NCI-H2029 treated with DMSO at 0.1 percent for 48 hours (cell line): Measurements from ENCODE around the gene DNAI2.

Experiments used
- DNase-seq: peaks from one replicate; lab custom pipeline; 2025; lab: John Stamatoyannopoulos, UW

Gene DNAI2, protein sequence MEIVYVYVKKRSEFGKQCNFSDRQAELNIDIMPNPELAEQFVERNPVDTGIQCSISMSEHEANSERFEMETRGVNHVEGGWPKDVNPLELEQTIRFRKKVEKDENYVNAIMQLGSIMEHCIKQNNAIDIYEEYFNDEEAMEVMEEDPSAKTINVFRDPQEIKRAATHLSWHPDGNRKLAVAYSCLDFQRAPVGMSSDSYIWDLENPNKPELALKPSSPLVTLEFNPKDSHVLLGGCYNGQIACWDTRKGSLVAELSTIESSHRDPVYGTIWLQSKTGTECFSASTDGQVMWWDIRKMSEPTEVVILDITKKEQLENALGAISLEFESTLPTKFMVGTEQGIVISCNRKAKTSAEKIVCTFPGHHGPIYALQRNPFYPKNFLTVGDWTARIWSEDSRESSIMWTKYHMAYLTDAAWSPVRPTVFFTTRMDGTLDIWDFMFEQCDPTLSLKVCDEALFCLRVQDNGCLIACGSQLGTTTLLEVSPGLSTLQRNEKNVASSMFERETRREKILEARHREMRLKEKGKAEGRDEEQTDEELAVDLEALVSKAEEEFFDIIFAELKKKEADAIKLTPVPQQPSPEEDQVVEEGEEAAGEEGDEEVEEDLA

DNA sequence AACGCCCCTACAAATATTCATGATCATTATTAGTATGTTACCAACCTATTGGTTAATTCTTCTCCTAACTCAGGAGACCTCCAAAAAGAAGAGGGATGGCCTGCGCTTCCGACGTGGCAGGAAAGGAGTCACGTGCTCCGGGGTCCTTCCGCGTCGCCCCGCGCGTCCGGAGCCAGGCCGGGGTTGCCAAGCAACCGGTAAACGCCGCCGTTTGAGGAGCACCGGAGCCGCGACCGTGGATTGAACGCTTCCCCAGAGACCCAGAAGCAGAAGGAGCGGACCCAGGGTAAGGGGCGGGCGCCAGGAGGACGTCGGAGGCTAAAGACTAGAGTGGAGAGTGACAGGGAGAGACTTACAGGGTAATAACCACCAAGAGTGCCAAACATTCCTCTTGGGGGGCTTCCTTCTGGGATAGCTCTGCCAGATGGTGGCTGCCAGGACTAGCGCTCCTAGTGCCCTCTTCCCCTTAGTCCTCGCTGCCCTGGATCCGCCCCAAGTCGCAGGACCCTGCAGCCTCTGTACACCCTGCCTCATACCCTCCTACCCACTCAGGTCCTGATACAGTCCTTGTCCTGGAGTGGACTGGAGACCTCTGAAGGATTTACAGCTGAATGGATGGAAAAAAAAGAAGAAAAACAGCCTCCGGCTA, at the start of gene DNAI2:
DNAI2 (plus strand) TSS at position 175 of the 649 bp plus-strand sequence. CDS start 7,584 bp downstream, outside the sequence.
- no peak for DNase-seq

DNA sequence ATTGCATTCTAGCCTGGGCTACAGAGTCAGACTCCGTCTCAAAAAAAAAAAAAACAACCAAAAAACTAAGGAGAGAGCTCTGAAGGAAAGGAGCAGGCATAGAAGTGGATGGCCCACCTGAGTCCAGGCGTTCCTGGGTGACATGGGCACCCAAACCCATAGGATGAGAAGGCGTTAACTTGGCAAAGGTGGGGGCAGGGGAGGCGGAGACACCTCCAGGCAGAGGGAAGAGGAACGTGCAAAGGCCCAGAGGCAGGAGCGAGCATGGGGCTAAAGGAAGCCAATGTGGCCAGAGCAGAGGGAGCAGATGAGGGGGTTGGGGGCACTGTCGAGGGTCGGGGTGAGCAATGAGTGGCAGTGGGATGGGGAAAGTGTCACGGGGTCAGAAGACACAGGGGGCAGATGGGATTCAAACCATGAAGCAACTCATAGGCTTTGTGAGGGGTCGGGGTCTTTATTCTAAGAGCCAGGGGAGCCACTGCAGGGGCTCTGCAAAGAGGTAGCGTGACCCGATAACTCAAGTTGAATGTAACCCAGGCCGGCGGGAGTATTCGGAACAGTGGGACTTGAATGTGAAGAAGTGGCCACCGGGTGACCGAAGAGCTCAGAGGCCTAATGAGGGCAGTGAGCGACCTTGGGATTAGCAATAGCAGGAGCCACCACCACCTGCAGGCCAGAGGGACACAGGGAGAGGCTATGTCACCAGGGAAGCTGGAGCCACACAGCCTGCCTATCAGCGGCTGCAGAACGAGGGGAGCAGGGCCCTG, 48.9 kb upstream of the DNAI2 start:
- no peak for DNase-seq

DNA sequence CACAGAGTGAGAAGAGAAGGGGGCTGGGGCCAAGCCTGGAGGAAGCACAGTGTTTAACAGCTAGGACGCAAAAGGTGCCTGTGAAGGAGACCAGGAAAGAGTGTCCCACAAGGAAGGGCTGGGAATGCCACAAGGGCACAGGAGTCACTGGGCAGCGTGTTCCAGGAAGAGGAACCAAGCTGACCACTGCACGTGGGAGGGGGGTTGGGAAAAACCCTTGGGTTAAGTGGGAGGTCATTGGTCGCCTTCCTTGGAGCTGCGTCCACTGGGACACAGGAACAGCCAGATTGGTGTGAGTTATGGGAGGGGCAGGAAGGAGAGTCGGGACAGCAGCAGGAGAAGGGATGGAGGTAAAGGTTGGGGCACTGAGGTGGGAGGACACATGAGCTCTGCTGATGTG, 47.8 kb upstream of the DNAI2 start:
- DNase-seq, result no peak

DNA sequence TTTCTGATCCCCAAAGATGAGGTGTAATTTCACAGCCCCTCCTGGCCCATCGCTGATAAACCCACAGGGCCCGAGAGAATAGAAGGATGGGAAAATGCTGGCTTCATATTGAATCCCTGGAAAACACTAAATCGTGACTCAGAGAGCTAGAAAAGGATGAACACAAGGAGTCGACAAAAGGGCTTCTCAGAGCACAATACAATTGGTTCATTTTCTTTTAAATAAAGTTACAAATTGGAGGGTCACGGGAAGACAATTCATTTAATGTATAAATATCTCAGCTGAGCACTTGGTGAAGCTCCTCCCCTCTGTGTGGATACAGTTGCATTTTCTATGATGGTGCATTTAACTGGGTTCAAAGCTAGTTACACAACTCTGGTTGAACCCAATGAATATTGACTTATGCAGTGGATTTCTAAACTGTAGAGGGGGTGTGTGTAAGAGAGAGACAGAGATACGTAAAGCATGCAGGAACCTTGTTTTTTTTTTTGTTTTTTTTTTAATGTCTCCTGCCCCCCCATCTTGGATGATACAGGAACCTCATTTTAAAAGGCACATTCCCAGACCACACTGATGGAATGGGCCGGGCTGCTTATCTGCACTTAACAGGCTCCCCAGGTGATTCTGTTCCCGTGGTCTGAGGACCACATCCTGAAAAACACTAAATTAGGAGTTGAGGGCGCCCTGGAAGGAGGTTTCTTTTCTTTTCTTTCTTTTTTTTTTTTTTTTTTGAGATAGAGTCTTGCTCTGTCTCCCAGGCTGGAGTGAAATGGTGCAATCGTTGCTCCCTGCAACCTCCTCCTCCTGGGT, 46.6 kb upstream of the DNAI2 start:
- DNase-seq, result no peak

DNA sequence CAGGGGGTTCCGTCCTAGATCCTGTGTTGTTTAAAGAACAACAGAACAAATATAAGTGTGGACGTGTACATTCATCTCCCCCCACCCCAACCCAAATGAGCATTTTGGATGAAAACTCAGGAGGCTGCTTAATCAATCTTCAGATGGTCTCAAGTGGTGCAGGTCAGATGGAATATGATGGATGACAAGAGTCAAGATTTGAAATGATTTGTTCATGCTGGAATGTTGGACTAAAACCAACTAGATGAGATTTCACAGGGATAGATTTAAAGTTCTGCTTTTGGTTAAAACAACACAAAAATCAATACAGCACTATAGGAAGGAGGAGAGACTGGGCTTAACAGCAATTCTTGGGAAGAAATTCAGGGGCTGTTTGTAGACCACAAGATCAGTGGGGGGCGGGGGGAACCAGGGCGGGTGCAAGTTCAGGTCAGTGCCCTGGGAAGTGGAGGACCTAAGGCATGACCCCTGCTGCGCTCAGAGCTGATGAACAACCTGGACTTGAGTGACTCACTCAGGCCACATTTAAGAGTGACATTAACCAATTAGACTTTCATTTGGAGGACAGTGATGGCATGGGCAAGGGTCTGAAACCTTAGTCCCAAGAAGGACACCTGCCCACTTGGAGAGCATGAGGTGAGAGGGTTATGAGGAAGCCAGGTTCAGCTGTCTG, 45.6 kb upstream of the DNAI2 start:
- no peak for DNase-seq

DNA sequence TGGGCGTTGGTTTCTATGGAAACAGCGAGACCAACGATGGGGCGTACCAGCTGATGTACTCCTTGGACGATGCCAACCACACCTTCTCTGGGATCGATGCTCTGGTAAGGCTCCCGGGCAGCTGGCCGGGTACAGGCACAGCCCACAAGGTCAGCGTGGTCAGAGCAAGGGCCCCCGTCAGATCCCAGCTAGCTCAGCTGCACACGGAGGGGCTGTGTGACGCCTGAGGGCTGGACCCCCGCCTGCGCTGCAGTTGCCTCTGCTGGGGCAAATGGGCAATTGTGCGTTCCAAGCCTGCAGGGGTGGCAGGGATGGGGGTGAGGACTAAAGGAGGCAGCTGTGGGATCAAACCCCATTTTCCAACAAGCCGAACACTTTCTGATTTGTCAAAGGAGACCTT, 43.1 kb upstream of the DNAI2 start:
- DNase-seq, result no peak

DNA sequence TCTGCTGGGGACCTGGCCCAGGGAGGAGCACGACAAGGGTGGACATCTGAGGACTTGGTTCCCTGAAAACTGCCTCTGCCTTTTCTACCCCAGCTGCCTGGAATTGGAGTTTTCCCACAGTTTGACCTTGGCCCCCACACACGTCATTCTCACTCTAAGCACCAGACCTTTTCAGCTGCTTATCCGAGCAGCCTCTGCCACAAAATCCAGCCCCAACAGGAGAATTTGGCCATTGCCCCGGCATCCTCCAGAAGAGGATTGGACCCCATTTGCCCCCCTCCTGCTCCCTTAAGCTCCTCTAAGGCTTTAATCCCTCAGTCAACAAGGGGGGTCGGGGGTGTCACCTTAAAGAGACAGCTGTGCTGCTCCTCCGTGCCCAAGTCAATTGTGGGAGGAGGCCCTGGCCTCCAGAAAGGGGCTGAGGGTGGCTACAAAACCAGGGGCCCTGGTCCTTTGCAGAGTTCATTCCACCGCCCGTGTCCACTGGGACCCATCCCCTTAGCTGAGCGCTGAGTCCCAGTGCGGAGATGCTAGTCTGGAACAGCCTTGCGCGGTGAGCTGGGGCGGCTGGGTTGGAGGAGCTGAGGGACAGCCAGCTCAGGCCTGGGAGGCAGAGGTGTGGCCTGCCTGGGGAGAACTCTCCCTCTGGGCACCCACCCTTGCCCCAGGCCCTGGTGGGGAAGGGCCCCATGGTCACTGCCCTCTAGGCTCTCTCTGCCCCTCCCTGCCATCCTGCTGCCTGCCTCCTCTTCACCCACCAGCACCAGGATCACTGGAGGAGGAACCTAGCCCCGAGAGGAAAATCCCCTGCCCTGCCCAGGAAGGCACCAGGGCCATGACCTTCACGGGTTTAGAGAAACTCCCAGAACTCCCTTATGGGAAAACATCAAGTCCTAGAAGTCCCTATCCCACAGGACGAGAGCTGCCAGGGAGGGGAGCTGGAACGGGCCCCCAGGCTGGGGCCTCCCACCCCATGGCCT, 41.8 kb upstream of the DNAI2 start:
- no peak for DNase-seq

DNA sequence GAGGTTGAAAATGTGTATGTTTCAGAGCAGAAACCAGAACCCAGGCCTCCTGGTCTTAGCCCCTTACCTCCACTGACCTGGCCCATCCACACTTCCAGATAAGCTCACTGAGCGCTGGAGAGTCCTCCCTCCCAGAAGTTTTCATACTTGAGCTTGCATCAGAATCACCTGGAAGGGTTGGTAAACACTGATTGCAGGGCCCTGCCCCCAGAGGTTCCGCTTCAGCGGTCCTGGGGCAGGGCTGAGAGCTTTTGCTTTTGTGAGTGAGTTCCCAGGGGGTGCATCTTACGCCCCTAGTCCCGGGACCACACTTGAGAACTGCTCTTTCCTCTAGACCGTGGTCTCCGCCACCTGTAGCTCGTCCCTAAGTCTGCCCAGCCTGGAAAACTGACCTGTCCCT, 40.1 kb upstream of the DNAI2 start:
- no peak for DNase-seq

DNA sequence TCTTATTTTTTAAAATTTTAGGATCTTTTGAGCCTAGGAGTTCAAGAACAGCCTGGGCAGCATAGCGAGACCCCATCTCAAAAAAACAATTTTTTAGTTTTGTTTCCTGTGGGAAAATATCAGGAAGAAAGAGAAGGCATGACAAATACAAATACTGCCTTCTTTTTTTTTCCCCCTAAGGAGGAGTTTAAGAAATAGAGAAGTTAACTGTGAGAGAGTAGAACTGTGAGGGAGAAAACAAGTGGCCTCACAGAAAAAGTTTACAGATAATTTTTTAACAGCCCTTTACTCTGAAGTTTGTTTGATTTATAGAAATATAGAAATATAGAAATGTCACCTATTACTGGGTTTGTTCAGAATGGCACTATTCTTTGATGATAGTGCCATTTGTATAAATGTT, 39.5 kb upstream of the DNAI2 start:
- no peak for DNase-seq

DNA sequence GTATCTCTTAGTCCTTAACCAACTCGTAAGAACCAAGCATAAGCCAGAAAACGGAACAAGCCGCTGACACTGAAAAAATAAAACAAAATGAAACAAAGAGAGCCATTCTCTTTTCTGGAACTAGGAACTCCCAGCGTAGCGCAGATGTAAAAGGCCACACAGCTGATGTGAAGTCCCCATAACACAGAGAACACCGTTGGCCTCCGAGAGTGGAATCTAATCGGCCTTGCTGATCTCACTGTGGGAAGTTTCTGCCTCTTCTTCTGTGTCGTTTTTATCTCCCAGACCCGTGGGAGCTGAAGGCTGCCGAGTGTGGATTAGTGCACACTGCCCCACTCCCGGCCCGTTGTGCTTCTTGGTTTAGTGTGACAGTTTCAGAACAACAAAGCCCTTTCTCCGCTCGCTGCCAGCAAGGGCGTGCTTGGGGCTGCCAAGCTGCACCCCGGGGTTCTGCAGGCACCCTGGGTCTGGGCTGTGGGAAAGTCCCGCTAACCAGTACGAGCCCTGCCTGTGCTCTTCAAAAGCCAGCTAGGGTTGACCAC, 38.9 kb upstream of the DNAI2 start:
- no peak for DNase-seq

DNA sequence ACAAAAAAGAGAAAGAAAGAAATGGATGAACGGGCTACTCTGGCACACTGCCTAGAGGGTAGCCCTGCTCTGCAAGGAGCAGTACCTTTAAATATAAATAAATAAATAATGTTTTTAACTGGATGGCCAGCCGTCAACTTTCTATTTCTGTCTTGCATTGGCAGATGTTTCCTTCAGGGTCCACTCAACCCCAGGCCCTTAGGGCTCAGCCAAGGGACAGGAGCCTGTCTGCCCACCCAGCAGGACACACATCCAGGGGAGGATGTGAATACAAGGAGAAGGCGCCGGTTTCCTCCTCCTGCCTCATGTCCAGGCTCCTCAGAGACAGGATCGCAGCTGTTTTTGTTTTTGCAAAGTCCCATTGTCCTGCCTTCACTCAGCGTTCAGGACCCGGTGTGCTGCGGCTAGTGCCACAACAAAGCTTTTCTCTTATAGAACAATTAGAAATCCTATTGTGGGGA, 38.1 kb upstream of the DNAI2 start:
- no peak for DNase-seq

DNA sequence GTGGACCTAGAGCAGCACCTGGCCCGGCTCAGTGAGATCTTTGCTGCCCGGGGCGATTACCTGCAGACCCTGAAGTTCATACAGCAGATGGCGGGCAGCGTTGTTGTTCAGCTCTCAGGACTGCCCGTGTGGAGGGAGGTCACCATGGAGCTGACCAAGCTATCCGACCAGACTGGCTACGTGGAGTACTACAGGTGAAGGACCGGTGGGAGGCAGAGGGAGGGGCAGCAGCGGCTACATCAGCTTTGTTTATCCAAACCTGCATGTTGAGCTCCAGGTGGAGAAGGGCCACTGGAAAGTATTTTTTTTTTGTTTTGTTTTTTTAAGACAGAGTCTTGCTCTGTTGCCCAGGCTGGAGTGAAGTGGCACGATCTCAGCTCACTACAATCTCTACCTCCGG, 36.7 kb upstream of the DNAI2 start:
- DNase-seq, result no peak

DNA sequence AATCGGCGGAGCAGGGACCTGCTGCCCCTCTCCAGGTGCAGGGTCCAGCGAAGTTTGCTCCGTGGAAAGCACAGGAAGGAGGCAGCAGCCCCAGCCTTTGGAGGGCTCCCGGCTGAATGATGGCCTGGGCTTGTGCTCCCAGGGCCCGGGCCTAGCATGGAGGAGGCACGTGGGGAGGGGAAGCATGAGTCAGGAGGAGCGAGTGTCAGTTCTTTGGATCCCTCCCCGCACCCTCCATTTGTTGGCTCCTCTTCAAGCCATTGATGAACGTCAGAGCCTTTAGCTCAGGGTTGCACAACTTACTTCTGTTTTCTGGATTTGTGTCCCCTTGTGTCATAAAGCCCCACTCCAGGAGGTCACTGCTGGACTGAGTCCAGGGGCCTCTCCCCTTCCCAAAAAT, 34.9 kb upstream of the DNAI2 start:
- no peak for DNase-seq

DNA sequence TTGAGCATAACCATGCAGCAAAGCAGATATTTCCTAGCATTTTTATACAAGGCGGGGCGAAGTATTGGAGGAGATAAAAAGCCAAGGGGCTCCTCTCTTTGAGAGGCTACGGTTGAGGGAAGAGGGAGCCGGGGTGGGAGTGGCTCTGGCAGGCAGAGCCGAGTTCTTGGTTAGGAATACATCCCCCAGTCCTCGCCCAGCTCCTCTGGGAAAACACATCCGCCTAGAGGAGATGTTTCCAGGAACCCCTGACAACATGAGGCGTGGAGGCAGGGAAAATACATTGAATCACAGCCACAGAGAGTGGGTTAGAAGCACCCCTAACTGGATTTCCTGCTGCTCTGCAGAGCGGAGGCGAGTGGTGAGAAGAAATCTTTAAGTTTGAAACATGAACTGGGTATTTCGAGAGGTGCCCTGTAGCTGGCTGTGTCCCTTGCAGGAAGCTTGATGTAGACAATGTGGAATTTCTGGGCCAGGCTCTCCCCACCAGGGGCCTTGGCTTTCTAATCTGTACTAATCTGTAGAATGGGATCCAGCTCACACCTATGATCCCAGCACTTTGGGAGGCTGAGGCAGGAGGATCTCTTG, 33.3 kb upstream of the DNAI2 start:
- no peak for DNase-seq

DNA sequence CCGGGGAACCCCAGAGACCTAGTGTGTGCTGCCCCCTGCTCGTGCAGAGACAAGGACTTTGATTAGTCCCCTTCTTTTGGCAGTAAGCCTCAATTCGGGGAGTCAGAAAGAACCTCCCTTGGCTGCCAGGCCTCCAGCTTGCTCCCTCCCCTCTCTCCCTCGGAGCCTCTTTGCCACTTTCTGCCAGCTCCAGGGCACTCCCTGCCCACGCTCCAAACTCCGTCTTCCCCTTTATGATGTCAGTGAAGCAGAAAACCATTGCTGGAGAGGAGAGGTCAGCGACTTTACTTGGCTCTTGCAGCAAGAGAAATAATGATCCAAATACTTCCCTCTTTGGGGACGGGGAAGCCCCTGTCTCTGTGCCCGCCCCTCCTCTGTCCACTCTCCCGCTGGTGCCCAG, 32.6 kb upstream of the DNAI2 start:
- DNase-seq, result no peak

DNA sequence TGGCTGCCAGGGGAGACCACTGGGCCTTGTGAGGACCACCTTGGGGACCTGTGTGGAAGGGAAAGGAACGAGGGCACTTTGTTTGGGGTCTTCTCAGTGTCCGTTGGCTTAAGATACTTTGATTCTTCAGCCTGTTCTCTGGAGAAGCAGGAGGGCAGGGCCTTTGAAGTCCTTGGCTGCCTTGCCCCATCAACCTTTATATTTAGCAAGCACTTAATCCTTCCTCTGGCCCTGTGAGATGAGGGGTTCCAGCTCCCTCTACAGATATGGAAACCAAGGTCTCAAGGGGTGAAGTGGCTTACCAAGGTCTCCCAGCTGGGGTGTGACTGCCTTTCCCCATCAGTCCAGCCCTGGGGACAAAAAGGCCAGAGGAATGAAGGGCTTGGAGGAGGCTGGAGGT, 32.2 kb upstream of the DNAI2 start:
- DNase-seq, result no peak

DNA sequence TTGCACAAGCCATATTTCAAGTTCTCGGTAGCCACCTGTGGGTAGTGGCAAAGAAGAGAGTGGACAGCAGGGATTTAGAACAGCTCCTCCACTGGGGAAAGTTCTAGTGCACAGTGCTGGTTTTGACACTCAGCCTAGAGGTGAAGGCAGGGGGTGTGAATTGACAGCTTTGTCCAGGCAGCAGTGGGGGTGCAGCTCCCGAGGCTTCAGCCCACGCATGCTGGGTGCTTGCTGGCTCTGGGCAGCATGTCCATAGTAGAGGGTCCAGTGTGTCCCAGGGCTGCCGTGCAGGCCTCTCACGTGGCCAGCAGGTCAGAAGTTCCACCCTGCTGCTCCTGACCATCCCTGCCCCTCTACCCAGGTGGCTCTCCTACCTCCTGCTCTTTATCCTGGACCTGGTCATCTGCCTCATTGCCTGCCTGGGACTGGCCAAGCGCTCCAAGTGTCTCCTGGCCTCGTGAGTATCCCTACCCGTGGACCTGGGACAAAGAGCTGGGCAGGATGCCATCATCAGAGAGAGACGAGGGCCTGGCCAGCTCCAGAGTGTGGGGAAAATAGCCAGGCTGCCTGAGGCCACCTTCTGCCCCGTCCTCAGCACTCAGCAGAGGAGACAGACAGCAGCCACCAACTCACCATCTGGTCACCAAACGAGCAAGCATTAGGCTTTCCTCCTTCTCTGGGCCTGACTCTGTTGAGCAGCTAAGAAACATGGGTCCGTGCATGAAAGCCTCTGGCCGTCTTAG, 30.9 kb upstream of the DNAI2 start:
- DNase-seq, result no peak

DNA sequence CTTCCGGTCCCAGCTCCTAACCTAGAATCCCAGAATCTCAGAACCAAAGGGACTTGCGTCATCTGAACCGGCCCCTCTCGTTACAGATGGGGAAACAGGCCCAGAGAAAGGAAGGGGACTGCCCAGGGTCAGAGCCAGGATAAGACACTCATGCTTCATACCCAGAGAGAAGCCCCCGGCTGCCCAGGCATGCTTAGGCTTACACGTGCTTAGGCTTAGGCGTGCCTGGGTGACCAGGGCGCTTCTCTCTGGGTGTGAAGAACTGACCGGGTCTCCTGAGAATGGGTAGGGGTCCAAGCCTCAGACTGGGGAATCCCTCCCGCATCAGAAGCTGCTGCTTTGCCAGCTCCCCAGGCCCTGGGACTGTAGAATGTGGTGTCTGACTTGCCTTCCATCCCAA, 29.9 kb upstream of the DNAI2 start:
- DNase-seq, result no peak
